ENCODE results near the gene IFI44L.

Gene IFI44L

GRCh38 chr1:78633209-78633608 lies 13.0 kb downstream of the IFI44L start:
- in situ Hi-C loops (cut with MboI; ENCODE audit: low sequenced_read_pairs) = no loop called here

DNA sequence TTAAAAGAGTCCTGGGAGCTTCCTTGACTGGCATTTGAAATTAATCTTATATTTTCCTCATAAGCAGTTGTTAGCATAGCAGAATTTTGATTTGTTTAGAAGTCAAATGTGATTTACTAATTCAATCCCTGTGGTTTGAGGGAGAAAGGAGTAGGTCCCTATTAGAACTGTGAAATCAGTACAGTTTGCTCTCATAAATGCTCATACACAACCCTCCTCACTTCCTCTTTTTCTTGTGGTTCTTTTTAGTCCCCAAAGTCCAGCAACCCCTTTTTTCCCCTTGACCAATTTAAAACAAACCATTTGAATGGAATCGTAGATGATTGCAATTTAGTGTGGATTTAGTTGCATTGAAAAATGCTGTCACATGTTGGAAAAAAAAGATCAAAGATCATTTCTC lies 20.2 kb downstream of the IFI44L start:
- in situ Hi-C loops (cut with MboI; ENCODE audit: low sequenced_read_pairs) = no loop called here

- in situ Hi-C loops (cut with MboI; ENCODE audit: low sequenced_read_pairs) = no loop called here
Measured at GRCh38 chr1:78641558-78641957, 21.3 kb downstream of the IFI44L start.

DNA sequence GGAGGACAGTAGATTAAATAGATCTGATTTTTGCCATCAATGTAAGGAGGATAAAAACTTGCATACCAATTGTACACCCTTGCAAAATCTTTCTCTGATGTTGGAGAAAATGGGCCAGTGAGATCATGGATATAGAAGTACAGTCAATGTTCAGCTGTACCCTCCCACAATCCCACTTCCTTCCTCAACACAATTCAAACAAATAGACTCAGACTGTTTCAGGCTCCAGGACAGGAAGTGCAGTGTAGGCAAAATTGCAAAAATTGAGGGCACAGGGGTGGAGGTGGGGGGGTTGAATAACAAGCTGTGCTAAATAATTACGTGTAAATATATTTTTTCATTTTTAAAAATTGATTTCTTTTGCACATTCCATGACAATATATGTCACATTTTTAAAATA lies 25.5 kb downstream of the IFI44L start:
- in situ Hi-C loops (cut with MboI; ENCODE audit: low sequenced_read_pairs) = no loop called here

GRCh38 chr1:78647238-78647637 lies 27.0 kb downstream of the IFI44L start:
- in situ Hi-C loops (cut with MboI; ENCODE audit: low sequenced_read_pairs) = no loop called here

DNA sequence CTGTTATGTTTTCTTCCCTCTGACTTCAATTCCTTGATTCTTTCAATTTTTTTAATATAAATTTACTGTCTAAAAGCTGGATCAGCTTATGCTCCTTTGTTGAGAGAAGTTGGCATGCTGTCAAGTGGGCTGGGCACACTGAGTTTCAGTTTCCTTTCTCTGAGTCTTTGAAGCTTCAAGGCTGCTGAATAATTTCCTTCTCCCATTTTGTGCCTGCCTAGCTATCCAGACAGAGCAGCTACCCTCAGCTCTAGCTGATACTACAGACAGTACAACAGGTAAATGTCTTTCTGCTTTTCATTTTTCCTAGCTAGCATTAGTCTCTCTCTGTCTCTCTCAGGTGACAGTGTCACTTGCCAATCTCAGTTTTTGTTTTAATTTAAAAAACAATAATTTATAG lies 29.4 kb downstream of the IFI44L start, which contains the start of gene IFI44:
IFI44 (plus strand) TSS at position 204 of the 400 bp plus-strand sequence. CDS start 365 bp downstream, outside the sequence.
- in situ Hi-C loops (cut with MboI; ENCODE audit: low sequenced_read_pairs) = loop anchor here (25.0 kb wide), 1 partner anchor 512 kb away; no protein-coding TSS in a partner anchor

GRCh38 chr1:78650114-78650660 lies 29.9 kb downstream of the IFI44L start:
- in situ Hi-C loops (cut with MboI; ENCODE audit: low sequenced_read_pairs) = loop anchor here (25.0 kb wide), 1 partner anchor 513 kb away; no protein-coding TSS in a partner anchor

DNA sequence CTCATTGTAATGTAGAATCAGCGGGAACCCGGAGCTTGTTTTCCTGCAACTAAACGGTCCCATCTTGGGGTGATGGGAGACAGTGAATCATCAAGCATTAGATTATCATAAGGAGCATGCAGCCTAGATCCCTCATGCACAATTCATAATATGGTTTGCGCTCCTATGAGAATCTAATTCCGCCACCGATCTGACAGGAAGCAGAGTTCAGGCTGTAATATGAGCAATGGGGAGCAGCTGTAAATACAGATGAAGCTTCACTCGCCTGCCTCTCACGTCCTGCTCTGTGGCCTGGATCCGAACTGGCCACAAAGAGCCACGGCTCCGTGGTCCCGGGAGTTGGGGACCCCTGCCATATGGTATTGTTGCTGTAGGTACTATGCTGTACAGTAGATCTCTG lies 31.0 kb downstream of the IFI44L start:
- in situ Hi-C loops (cut with MboI; ENCODE audit: low sequenced_read_pairs) = loop anchor here (25.0 kb wide), 1 partner anchor 514 kb away; no protein-coding TSS in a partner anchor

GRCh38 chr1:78652019-78652560 lies 31.8 kb downstream of the IFI44L start:
- in situ Hi-C loops (cut with MboI; ENCODE audit: low sequenced_read_pairs) = loop anchor here (25.0 kb wide), 1 partner anchor 515 kb away; no protein-coding TSS in a partner anchor

GRCh38 chr1:78658901-78659300 lies 38.7 kb downstream of the IFI44L start:
- in situ Hi-C loops (cut with MboI; ENCODE audit: low sequenced_read_pairs) = loop anchor here (25.0 kb wide), 1 partner anchor 522 kb away; no protein-coding TSS in a partner anchor

GRCh38 chr1:78663923-78664322 lies 43.7 kb downstream of the IFI44L start:
- in situ Hi-C loops (cut with MboI; ENCODE audit: low sequenced_read_pairs) = loop anchor here (25.0 kb wide), 1 partner anchor 527 kb away; no protein-coding TSS in a partner anchor

GRCh38 chr1:78664763-78665162 lies 44.5 kb downstream of the IFI44L start:
- in situ Hi-C loops (cut with MboI; ENCODE audit: low sequenced_read_pairs) = loop anchor here (25.0 kb wide), 1 partner anchor 527 kb away; no protein-coding TSS in a partner anchor

- in situ Hi-C loops (cut with MboI; ENCODE audit: low sequenced_read_pairs) = loop anchor here (25.0 kb wide), 1 partner anchor 529 kb away; no protein-coding TSS in a partner anchor
Measured at GRCh38 chr1:78665809-78666208, 45.6 kb downstream of the IFI44L start.

DNA sequence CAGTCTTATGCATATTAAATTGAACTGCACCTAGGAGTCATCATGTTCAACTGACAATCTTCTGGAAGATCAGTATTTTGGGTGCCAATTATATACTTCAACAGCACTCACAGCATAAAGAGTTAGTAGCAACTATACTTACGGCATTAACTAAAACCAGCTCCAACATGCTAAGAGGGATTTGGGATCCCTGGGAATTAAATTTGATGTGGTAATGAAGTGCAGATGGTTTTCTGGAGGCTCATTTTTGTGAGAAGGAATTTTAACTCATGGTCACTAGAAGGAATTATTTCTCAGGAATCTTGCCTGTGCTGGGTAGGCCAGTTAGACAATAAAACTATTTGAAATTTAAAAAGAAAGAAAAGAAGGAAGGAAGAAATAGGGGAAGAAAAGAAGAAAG lies 47.7 kb downstream of the IFI44L start:
- in situ Hi-C loops (cut with MboI; ENCODE audit: low sequenced_read_pairs) = loop anchor here (25.0 kb wide), 1 partner anchor 531 kb away; no protein-coding TSS in a partner anchor

- in situ Hi-C loops (cut with MboI; ENCODE audit: low sequenced_read_pairs) = loop anchor here (25.0 kb wide), 1 partner anchor 531 kb away; no protein-coding TSS in a partner anchor
Measured at GRCh38 chr1:78668427-78668826, 48.2 kb downstream of the IFI44L start.

DNA sequence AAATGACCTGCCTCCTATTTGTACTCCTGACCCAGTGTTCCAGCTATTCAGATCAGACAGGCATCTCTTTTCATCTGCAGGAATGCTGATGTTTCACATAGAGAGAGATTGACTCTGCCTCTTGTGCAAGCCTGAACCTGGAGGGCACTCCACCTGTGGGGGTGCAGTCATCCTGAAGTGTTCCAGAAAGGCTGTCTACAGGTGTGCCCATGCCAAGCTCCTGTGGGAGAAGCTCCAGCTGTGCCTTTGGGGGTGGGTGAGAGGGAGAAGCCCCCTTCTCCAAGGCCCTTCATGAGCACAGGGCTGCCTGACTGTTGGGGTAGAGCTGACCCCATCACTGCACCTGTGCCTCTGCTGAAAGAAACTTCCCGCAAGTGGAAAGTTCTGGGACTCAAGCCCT lies 52.2 kb downstream of the IFI44L start:
- in situ Hi-C loops (cut with MboI; ENCODE audit: low sequenced_read_pairs) = loop anchor here (25.0 kb wide), 1 partner anchor 535 kb away; no protein-coding TSS in a partner anchor

- in situ Hi-C loops (cut with MboI; ENCODE audit: low sequenced_read_pairs) = loop anchor here (25.0 kb wide), 1 partner anchor 536 kb away; no protein-coding TSS in a partner anchor
Measured at GRCh38 chr1:78673120-78673519, 52.9 kb downstream of the IFI44L start.

GRCh38 chr1:78676347-78676982 lies 56.2 kb downstream of the IFI44L start:
- in situ Hi-C loops (cut with MboI; ENCODE audit: low sequenced_read_pairs) = no loop called here

DNA sequence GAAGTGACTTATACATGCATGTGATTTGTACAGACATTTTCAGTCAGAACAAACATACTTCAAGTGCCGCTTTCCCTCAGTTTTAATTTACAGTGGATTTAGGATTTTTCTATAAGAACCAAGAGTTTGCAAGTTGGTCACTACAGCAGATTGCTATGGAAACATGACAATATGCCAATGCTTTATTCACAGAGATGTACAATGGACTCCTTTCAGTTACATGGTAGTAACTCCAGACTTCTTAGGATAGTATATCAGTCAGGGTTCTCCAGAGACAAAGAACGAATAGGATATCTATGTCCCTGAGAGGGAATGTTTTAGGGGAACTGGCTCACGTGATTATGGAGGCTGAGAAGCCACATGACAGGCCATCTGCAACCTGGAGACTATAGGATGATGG lies 56.7 kb downstream of the IFI44L start:
- in situ Hi-C loops (cut with MboI; ENCODE audit: low sequenced_read_pairs) = no loop called here

DNA sequence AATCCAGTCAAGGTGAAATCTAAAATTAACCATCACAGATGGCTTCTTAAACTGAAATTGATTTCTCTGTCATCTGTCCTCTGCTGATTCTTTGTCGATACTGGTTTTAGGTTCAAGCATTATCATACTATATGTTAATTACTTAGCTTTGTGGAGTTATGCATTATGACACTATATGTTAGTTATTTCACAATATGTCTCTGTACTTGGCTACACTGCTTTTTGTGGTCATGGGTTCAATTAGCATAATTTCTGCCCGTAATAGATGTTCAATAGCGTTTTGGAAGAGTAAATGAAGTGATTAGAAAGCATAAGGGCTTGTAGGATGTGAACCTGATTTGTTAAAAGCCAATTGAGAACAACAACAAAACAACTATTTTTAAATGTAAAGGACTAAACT lies 57.5 kb downstream of the IFI44L start:
- in situ Hi-C loops (cut with MboI; ENCODE audit: low sequenced_read_pairs) = no loop called here

DNA sequence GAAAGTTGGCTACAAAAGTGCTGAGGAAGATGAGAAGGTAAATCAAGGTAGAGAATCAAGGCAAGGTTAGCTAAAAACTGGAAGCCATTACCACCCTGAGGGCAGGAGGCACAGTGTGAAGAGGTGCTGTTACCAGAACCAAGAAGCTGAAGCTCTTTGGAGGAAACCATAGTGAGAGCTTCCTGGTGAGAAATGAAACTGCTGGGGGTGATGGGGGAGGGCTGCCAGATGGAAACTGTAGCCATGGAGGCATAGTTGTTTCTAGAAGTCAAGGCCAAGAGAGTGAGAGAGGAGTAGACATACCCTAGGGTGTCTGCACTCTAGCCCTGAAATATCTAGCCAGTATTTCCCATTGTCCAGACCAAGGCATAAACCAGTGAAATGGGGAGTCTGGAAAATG lies 58.1 kb downstream of the IFI44L start:
- in situ Hi-C loops (cut with MboI; ENCODE audit: low sequenced_read_pairs) = no loop called here

DNA sequence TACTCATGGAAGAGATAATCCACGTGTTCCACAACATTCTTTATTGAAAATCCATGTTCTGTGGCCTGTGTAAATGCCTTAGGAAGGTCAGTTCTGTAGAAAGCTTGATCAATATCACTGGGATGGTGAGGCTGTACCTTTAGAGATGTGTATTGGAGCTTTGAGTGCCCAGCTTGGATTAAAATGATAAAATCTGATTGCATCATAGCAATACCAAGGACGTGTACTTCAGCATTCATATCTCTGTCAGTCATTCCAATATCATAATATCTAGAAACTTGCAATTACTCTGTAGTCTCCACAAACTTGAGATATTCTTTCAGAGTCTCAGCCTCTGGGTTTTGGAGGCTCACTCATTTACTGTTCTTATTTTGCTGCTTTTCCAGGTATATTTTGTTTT lies 61.0 kb downstream of the IFI44L start:
- in situ Hi-C loops (cut with MboI; ENCODE audit: low sequenced_read_pairs) = no loop called here
